AG09319 (cell line): Measurements from ENCODE around the gene PLEKHD1.

Experiments used
- DNase-seq: peaks from one replicate; pipeline ENCODE4 v3.0.0-alpha.2; 2010; ENCODE audit warnings: low read depth; ENCODE audit errors: extremely low read depth
- CTCF ChIP-seq: IDR thresholded peaks from 2 replicates; pipeline ENCODE4 v1.5.1; 2011; ENCODE audit warnings: low read depth, mild to moderate bottlenecking, inconsistent platforms, low read length, moderate library complexity

The PLEKHD1 gene

GRCh38 chr14:69484444-69485314 is at the start of gene PLEKHD1:
TSS of gene PLEKHD1 (plus strand) at chr14:69484728. CDS start at chr14:69484966, 238 bp downstream.
- DNase-seq: no peak
- no peak for TF ChIP-seq CTCF

- no peak for DNase-seq
- no peak for TF ChIP-seq CTCF
Measured at GRCh38 chr14:69439521-69440270, 44.8 kb upstream of the PLEKHD1 start.

- DNase-seq: no peak
Measured at GRCh38 chr14:69441948-69442347, 42.6 kb upstream of the PLEKHD1 start.

GRCh38 chr14:69443296-69443805 is 41.2 kb upstream of the PLEKHD1 start:
- no peak for TF ChIP-seq CTCF
- DNase-seq: no peak

More at GRCh38 chr14:69441948-69442347, 42.6 kb upstream of the PLEKHD1 start:
- no peak for TF ChIP-seq CTCF

GRCh38 chr14:69449216-69449615 is 35.3 kb upstream of the PLEKHD1 start:
- no peak for TF ChIP-seq CTCF
- DNase-seq: no peak

GRCh38 chr14:69451941-69452340 is 32.6 kb upstream of the PLEKHD1 start:
- no peak for DNase-seq
- TF ChIP-seq CTCF: no peak

- no peak for DNase-seq
Measured at GRCh38 chr14:69458350-69458749, 26.2 kb upstream of the PLEKHD1 start.

More at GRCh38 chr14:69458350-69458749, 26.2 kb upstream of the PLEKHD1 start:
- no peak for TF ChIP-seq CTCF
